GM19468 (cell line): Measurements from ENCODE around the gene DCDC2C.

Experiments
- ATAC-seq: cut with Tn5 transposase; IDR thresholded peaks from one replicate; pipeline ENCODE4 v1.9.1; 2021; ENCODE audit warnings: mild to moderate bottlenecking, moderate library complexity, moderate number of reproducible peaks; ENCODE audit not compliant: unreplicated experiment; ENCODE audit errors: extremely low read depth

Gene DCDC2C

DNA sequence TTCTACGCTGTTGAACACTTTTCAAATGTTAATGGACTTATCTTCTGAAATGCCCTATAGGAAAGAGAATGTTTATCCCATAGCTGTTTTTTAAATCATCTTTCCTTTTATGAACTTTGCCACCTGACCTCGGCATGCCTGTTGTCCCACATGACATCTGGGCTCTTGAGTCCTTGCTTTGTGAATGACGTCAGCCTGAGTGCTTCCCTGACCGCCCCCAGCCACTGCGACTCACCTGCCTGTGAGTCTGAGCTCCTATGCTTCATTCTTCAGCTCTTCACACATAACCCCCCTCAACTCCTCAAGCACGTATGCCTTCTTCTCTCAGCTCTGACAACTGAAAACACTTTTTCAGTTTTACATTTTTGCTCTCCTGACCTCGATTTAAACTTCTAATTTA lies 166.8 kb downstream of the DCDC2C start:
- ATAC-seq: no peak

DNA sequence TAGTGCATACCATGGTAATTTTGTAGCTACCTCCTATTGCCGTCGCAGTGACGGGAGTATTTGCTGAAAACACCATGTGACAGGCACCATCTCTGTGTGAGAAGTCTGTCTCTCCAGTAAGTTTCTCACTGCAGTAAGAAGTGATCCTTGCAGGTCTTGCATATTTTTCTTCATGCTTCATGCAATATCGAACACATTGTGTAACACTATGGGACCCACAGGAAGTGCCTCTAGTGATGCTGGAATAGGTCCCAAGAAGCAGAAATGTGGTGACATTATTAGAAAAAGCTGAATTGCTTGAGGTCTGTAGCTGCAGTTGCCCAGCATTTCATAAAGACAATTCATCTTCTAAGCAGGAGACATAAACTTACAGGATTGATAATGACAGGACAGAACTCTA lies 167.6 kb downstream of the DCDC2C start:
- ATAC-seq: no peak

DNA sequence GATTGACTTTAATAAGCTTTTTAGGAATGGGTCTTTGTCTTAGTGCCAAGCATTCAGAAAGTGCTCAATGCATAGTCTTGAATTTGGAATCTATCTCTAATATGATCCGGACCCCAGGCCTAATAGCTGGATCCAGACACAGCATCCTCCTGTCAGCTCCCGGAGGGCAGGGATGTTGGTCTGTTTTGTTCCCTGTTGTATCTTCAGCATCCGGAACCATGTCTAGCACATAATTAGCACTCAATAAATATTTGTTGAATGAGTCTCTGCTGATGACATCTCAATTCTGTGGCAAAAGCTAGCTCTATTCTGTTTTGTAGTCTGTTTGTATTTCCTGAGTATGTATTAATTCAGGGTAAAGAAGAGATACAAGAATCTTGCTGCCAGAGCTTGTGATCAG lies 169.1 kb downstream of the DCDC2C start:
- ATAC-seq: no peak

DNA sequence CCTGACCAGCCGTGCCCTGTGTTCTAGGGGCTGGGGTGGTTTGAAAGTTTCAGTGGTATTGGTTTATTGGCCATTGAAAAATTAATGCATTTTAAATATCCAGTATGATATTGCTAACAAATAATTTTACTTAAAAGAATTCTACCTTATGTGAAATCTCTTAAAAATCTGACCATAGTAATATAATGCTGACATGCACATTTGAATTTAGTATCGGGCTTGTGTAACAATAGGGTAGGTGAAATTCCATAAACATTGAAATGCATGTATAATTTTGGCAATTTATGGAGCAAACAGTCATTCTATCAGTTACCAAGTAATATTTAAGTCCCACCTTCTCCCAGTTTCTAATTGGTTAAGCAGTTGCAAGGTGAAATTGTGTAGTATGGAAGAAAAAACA lies 170.5 kb downstream of the DCDC2C start:
- ATAC-seq: no peak

GRCh38 chr2:3876221-3876620 lies 172.8 kb downstream of the DCDC2C start:
- ATAC-seq: no peak

GRCh38 chr2:3876685-3877084 lies 173.3 kb downstream of the DCDC2C start:
- no peak for ATAC-seq

DNA sequence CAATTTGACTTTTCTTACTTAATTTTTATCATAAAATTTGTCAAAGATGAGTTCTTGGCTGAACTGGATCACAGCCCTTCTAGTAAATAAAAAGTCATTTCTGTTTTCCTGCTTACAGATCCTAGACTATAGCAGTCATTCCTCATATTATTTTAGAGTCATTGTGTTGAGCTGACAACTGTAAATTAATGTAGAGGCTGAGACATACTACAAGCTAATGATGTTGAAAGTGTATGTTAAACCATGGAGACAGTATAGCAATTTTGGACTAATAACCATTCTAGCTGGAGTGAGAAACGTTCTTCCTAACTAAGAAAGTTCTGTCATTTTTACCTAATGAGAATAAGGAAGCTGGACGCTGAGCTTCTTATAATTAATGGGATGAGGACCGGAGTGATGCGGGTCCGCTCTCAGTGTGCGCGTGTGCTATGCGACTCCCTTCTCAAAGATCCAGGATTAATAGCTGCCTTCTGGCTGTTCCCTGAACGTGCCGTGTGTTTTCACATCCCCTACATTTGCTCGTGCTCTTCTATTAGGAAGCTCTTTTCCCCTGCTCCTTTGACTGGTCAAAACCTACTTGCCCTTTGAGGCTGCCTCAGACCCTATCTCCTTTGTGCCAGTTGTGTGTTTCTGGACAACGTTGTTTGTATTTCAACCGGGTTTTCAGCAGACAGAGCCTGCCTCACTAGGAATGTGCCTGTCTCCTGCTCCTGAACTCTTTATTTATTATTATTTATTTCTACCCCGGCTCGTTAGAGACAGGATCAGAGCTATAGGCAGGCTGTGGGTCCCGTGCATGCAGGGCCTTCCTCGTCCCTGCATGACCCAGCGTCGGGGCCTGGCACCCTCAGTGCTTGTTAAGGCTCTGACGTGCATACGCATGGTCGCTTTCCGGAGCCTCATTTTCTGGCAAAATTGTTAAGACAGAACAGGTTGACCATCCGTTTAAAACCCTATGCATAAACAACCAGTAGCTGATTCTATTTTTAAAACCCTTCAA lies 182.6 kb downstream of the DCDC2C start:
- no peak for ATAC-seq

DNA sequence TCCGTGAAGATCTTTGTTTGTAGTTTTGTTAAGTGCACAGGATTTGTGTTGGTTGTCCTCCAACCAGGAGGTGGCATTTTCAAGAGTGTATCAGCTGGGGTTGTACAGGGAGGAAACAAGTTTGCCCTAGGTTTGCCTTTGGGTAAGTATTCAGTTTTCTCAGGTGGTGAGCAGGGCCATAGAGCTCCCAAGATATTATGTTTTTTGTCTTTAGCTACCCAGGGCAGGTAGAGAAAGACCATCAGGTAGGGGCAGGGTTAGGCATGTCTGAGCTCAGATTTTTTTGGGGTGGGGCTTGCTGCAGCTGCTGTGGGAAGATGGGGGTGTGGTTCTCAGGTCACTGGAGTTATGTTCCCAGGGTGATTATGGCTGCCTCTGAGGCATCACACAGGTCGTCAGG lies 191.6 kb downstream of the DCDC2C start:
- ATAC-seq: no peak
